ENCODE results near the gene KIF1B.

- TF ChIP-seq CTCF (IDR thresholded peaks at IDR 0.05): no peak
- no peak for TF ChIP-seq EP300 (IDR thresholded peaks at IDR 0.05)
Measured at GRCh38 chr1:10388387-10388715, 178.0 kb downstream of the KIF1B start.
